IPS DF 19.7 (cell line): ENCODE data around the gene MGAT4A.

Source experiments
- DNase-seq: peaks from one replicate; pipeline ENCODE4 v3.0.0-alpha.2; 2013; ENCODE audit warnings: low read depth, low spot score

MGAT4A gene

DNA sequence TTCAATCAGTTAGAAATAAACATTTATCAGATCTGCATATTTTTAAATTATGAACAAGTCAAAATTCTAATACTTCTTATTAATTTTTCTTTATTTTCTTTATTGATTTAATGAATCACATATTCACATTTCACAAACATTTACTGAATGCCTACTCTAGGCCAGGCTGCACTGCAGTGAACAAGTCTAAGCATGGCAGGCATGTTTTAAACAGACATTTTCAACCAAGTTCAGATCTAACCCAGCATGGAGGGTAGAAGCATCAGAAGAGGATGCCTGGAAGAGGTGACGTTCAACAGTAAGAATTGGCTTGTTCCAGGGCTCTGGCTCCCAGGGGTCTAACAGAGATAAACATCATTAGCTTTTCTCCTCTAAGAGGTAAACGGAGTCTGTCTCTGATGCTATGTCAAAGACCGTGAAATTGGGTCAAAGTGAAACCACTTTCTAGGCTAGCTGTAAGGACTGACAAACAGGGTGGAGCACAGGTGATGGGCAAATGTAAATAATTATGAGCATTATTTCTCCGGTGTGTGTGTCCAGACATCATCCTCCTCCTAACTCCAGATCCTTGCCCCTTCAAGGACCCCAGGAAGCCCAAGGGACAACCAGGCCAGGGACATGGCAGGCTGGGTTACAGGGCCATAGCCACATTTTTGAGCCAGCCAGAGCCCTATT lies 72.0 kb downstream of the MGAT4A start:
- no peak for DNase-seq

DNA sequence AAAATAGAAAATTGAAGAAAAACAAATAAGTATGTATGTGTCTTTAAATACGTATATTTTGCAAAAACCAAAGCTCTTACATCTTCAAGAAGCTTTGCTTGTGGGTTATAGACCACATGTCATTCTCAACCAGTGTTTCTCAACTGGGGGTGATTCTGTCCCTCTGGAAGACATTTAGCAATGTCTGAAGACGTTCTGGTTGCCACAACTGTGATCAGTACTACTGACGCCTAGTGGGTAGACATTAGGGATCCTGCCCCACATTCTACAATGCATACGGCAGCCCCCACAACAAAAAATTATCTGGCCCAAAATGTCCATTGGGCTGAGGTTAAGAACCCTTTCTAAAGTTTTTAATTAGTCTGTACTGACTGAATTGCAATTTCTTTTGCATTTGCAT lies 74.1 kb downstream of the MGAT4A start:
- DNase-seq = no peak

DNA sequence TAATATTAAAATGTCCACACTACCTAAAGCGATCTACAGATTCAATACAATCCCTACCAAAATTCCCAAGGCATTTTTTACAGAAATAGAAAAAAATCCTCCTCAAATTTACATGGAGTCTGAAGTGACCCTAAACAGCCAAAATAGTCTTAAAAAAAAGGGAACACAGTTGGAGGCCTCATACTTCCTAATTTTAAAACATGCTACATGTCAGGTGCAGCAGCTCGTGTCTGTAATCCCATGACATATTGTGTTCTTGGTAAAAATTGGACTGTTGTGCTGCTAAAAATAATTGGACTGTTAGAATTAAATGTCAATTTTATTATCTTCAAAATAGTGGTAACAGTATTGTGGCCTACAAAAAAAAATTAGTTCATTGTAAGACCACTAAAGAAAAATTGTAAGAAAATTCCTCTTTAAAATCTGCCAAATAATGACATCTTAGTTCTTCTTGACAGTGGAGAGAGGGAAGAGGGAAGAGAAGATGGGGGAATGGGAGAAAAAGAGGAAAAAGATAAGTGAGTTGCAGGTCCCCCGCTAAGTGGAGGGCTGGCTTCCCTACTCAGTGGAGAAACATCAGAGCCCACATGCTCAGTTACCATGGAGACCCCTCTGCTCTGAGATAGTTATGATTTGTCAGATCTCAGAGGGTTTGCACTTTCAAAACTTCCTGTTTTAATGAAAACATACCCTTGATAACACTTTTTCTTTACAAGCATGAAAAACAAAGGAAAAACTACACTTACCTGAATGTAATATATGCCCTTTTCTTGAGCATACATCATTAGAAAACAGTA lies 76.0 kb downstream of the MGAT4A start:
- DNase-seq = no peak

DNA sequence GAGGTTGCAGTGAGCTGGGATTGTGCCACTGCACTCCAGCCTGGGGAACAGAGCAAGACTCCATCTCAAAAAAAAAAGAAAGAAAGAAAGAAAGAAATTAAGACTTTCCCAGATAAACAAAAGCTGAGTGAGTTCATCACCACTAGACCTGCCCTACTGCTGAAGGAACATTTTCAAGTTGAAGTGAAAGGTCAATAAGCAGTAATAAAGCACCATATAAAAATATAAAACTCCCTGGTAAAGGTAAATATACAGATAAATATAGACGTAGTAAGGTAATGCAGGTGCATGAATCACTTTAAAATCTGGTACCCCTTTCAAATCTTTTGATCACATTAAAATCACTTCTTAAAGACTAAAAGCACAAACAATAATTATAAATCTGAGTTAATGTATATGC lies 79.9 kb downstream of the MGAT4A start:
- DNase-seq = no peak

DNA sequence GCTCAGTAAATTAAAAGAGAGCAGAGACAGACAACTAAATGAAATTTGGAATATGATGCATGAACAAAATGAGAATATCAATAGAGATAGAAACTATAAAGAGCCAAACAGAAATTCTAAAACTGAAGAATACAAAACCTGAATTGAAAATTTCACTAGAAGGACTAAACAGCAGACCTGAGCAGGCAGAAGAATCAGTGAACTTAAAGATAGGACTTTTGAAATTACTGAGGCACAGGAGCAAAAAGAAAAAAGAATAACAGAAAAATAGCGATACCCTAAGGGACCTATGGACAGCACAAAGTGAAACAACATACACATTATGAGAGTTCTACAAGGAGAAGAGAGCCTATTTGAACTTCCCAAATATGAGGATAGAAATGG lies 80.9 kb downstream of the MGAT4A start:
- no peak for DNase-seq

DNA sequence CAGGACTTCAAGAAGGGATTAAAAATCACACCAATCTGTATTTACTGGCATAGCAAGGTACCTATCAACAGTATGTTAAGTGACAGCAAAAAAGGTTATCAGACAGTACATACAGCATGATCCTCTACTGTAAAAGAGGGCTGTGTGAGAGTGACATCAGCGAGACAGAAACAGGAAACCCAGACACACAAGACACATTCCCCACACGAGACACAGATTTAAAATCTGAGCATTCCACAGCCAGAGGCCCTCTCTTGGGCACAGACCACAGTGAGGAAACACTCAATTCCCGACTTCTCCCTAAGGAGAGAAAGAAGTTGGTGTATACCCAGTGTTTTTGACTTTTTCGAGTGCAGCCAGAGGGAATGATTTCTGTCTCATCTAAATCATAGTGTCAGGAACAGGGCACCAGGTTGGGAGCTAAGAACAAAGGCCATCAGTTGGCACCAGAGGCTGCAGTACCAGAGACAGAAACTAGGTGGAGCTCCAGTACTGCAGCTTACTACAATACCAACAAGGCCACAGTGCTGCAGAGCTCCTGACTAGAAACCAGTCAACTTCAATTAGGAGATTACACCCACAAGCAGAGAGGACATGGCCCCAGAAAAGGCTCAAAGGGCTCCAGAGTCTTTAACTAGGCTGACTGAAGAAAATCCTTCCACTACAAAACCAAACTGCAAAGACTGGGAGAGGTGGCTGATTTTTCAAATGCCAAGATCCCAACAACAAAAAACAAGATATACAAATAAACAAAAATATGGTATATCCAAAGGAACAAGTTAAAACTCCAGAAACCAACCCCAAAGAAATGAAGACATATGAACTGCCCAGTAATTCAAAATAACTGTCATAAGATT lies 81.6 kb downstream of the MGAT4A start:
- DNase-seq = peak; percentile 67

DNA sequence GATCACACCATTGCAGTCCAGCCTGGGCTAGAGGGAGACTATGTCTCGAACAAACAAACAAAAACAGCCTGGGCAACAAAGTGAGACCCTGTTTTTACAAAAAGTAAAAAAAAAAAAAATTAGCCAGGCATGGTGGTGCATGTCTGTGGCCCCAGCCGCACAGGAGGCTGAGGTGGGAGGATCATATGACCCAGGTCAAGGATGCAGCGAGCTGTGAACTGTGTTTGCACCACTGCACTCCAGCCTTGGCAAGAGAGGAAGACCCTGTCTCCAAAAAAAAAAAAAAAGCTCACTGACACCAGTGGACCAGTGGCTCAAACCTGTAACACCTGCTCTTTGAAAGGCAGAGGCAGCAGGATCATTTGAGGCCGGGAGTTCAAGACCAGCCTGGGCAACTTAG lies 82.5 kb downstream of the MGAT4A start:
- DNase-seq = no peak

DNA sequence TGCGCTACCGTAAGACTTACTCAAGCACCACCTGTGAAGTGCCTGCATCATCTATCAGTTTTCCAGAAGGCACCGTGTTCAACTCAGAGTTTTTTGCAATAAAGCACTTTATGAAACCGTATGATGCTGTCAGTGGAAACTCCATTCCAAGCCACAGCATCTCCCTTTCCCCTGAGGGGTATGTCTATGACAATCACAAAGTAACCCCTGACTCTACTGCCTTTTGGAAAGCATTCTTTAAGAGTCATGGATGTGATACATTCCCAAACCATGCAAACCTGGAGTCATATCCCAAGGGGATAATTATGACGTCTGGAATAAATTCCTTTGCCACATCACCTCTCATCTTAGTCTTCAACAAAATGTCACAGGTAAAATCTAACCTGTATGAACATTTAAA lies 83.3 kb downstream of the MGAT4A start:
- no peak for DNase-seq

DNA sequence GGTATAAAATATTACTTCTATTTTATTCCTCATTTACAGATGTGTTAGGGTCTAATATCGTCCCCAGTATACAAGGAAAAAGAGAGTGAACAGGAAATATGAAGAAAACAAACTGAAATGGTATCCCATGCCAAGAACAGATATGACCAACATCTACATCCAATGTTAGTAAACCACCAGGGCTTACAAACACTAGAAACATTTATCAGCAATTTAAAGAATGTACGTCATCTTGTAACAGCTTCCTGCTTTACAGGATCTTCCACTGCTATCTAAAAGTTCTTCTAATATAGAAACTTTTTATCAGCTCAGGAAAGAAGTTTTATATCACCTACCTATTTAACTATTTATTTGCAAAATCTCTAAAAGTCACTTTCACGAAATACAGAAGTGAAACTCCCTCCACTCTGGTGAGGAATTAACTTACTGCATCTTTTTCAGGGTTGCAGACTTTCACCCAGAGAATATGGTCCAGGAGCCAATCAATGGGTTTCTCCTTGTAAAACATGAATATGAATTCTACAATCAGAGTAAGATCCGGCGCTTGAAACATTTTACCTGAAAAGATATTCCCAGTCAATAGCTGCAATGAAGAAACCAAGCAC lies 87.3 kb downstream of the MGAT4A start:
- no peak for DNase-seq

DNA sequence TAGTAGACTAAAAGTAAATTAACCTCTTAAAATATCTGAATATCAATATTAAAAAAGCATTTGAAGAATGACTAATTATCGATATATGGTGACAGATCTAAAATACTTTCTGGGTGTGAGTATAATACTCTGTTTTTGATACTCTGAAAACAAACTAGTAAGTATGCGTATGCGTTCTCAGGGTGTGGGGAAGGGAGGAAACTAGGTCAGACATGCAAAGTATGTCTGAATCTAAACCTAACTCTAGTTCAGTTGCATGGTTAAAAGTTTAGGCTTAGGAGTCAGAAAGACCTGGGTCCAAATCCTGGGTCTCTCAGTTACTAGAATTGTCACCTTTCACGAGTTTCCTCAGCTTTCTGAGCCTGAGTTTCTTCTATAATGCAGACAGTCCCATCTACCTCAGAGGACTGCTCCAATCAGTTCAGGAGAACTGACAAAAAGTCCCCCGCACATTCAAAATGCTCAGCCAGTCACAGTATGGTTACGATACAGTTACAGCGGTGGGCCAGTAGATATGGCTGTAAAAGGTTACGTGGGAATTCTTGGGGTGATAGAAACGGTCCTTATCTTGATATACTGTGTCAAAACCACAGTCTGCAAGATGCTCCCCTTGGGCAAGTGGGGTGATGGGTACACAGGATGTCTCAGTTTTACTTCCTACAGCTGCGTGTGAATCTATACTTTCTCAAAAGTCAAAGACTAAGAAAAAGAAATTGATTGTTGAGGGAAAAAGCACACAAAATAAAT lies 93.4 kb downstream of the MGAT4A start:
- DNase-seq = no peak

DNA sequence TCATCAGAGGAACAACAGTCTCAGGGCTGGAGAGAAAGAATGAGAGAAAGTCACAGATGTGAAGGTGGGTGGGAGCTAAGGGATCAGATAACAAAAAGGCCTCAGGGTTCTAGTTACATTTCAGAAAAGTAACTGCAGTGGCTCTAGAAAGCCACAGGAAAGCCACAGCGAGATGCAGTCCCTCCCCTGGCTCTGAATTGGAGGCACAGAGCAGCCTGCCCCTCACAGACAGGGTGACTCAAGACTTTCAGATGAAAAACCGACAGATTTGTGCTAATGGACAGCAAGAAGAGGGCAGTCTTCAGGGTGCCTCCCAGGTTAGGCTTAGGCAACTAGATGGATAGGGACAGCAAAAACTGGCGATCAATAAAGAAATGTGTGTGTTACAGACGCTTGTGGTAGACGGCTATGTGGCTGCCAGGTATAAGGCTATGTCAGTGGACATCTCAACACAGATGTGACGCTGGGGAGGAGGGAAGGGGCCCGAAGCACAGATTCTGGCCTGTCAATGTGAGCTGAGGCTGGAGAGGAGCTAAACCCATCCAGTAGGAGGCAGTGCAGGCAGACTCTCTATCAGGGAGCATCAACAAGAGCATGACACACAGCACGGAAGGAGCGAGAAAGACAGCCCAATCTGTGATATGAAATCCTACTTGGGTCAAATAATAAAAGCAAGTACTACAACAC lies 96.4 kb downstream of the MGAT4A start:
- DNase-seq = peak; percentile 42

DNA sequence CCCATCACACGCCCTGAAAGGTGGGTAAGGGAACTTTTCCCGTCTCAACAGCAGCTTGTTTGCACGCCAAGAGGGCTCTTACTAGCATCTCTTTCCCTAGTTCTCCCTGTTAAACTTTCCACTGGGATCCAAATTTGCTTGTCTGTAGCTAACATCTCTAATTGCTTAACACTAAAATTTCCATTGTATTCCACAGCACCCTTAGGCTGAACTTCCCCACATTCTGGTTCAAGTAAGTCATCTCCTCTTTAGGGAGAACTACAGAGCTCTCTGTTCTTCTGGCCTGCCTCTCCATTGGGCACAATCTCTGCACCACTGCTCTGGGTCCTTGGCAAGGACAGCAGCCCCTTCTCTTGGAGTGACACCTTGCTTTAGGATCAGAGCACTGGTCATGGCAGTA lies 98.6 kb downstream of the MGAT4A start:
- no peak for DNase-seq

DNA sequence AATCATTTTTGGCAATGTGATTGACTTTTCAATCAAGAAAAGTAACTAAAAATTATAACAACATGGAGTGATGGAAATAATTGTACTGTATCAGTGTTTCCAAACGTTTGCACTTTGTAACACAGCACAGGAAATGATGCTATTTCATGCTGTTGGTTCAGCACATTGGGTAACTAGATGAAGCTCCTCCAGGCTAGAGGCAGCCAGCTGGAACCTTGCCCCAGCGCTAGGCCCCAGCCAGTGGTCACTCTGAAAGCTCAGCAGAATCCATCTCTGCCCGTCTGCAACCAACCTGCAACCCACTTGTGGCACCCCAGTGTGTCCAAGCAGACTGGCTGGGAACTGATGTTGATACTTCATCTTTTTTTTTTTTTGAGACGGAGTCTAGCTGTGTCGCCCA lies 107.3 kb downstream of the MGAT4A start:
- DNase-seq = no peak

DNA sequence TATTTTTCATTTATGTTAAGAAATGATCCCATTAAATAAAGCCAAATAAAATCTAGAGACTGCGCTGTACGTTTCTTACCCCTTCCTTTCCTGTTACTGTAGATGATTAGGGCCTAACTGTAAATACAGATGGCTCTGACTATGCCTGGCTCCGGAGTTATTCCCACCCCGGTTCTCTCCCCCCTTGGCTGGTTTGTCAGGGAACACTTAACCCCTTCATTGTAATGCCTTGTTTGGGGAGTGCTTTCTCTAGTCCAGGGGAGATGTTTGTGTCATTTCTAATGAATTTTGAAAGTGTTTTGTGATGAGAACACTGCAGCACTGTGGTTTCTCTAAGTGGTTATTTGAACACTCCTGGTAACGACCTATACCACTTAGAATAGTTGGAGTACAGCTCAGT lies 113.8 kb downstream of the MGAT4A start:
- DNase-seq = no peak

DNA sequence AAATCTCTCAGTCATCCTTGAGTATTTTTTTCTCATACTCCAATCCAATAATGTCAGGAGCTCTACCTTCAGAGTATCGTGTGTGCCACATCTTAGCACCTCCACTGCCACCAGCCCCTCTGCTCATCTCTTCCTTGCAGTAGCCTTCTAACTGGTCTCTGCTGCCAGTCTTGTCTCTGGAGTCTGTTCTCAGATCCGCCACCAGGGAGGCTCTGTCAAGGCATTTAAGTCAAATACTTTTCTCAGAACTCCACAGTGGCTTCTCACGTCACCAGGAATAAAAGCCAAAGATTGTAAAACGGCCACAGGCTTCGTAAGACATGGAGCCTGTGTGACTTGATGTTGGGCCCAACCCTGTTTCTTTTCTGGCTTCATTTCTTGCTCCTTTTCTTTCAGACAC lies 115.5 kb downstream of the MGAT4A start:
- DNase-seq = no peak

DNA sequence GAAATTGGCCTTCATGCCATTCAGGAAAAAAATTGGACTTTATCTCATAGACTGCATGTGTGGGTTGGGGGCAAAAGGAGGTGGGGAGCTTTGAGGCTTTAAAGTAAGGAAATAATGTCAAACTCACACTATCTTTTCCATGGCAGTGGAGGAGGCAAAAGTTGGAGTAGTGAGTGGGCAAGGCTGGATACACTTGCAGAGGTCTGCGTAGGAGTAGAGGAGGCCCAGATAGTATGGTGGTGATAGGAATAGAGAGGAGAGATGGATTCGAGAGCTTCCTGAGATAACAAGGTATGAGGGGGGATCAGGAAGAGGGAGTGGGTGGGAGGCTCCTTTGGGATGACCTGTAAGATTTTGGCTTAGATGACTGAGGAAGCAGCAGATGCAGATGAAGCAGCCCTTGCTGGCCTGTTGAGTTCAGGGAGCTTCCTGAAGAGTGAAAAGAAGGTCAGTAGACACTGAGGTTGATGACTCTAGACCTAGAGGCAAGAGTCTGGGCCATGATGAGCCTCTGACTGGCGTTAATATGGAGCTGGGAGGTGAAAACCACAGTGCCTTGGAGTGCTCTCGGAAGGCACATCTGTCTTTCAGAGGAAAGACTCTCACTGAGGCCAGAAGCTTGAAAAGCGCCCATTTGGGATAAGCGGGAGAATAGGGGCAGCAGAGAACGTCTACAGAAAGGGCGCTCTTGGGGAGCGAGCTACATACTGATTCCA lies 116.8 kb downstream of the MGAT4A start:
- DNase-seq = no peak

DNA sequence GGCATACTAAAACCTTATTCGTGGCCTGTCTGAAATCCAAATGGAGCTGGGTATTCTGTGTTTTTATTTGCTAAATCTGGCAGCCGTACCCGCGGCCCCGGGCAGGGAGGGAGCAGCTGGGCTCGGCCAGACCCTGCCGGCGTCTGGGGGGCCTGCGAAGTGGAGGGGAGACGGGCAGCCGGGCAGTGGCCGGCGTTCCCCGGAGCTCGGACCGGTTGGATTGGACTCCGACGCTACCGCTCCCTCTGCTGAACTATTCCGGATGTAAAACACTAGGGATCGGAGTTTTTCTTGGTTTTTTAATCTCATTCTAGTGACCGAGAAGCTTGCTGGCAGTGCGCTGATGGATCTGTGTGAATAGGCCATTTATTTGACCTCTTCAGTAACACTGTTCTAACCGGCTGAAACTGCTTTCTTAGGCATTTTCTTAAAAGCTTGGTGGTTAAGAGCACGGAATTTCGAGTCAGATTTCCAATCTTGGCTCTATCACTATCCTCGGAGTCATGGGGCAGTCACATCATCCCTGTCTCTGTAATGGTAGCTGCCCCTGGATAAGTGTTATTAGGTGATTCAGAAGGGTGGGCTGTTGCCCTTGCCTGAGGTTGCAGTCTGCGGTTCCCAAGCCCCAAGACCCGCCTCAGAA lies 121.8 kb downstream of the MGAT4A start:
- DNase-seq = no peak

DNA sequence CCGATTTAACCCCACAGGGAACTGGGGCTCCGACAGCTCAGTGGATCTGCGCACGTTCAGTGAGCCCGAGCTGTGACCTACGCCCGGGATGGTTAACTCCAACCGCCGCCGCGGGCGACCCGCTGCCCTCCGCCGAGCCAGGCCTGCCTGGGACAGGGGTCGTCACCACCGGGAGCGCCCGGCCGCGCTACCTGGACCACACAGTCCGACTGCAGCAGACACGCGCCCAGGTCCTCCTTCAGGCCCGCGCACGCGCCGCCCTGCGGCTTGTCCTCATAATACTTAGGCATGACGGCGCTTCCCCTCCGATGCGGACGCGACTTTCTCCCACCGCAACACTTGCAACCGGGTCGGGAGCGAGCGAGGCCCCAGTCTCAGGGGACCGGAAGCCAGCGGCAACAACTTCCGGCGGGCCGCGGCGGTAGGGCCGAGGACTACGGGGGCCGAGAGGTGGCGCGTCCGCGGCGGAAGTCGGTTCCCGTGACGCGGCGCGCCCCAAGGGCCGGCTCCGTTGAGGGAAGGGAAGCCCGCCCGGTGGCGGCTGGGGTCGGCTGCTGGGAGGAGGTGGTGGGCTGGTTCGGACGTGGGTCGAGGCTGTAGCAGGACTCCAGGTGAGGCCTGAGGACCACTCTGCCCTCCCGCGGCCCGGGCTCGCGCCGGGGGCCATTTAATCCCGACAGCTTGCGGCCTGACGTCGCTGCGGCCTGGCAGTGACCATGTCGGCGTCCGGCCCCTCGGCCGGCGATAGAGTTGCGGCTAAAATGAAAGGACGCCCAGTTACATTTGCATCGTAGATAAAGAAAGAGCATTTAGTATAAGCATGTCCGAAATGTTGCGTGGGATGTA lies 122.6 kb downstream of the MGAT4A start, which contains the start of the genes COA5 and UNC50:
COA5 (minus strand) TSS at position 397 of the 846 bp plus-strand sequence; CDS start at position 290, 107 bp downstream.
UNC50 (plus strand) TSS at position 474 of the 846 bp plus-strand sequence. CDS start 1,171 bp downstream, outside the sequence.
- DNase-seq = peak; percentile 40
